Dedifferentiated amniotic fluid mesenchymal stem cell (primary cell): ENCODE data around the gene MORF4L1.
"Not testable (repeated sequence)": the region's sequence is repeated elsewhere in the genome, so short reads cannot be mapped to it uniquely, and the experiment has no call there.

Experiments used
- DNase-seq: peaks from one replicate; pipeline ENCODE4 v3.0.0-alpha.2; 2016; ENCODE audit errors: extremely low spot score

MORF4L1 gene, protein sequence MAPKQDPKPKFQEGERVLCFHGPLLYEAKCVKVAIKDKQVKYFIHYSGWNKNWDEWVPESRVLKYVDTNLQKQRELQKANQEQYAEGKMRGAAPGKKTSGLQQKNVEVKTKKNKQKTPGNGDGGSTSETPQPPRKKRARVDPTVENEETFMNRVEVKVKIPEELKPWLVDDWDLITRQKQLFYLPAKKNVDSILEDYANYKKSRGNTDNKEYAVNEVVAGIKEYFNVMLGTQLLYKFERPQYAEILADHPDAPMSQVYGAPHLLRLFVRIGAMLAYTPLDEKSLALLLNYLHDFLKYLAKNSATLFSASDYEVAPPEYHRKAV

GRCh38 chr15:78872155-78872971 lies at the start of gene MORF4L1:
MORF4L1 (plus strand) TSS chr15:78872890; CDS start chr15:78873018, 128 bp downstream.
- peak; percentile 93 for DNase-seq

- DNase-seq = no peak
These were observed 43.8 kb upstream of the MORF4L1 start for GRCh38 chr15:78828920-78829319.

DNA sequence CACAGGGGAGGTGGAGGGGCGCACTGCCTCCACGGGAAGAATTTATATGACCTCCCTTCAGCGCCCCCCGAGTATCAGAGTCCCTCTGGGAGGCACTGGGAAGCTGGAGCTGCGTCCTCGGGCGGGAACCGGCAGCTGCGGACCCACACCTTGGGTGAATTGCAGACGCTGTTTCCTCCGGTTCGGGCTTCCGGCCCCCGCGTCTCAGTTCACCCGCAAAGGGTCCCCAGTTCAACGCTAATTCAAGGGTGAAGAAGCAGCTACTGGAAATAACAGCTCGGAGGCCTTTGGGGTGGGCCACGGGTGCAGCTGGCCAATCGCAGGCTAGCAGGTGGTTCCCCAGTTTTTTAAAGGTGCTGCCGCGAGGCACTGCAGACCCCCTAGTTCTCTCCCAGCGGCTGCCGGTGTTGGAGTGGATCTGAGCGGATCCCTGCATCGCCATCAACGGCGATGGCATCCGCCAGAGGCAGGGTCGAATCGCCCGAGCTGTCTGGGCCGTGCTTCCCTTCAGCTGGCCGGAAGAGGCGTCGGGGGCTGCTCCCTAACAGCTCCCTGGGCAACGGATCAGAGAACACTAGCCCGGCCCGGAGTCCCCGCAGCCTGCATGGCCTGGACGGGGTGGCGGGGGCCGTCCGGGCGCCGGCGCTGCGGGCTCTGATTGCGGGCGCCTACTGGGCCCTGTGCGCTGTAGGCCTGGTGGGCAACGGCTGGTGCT lies 42.0 kb upstream of the MORF4L1 start:
- no peak for DNase-seq

DNA sequence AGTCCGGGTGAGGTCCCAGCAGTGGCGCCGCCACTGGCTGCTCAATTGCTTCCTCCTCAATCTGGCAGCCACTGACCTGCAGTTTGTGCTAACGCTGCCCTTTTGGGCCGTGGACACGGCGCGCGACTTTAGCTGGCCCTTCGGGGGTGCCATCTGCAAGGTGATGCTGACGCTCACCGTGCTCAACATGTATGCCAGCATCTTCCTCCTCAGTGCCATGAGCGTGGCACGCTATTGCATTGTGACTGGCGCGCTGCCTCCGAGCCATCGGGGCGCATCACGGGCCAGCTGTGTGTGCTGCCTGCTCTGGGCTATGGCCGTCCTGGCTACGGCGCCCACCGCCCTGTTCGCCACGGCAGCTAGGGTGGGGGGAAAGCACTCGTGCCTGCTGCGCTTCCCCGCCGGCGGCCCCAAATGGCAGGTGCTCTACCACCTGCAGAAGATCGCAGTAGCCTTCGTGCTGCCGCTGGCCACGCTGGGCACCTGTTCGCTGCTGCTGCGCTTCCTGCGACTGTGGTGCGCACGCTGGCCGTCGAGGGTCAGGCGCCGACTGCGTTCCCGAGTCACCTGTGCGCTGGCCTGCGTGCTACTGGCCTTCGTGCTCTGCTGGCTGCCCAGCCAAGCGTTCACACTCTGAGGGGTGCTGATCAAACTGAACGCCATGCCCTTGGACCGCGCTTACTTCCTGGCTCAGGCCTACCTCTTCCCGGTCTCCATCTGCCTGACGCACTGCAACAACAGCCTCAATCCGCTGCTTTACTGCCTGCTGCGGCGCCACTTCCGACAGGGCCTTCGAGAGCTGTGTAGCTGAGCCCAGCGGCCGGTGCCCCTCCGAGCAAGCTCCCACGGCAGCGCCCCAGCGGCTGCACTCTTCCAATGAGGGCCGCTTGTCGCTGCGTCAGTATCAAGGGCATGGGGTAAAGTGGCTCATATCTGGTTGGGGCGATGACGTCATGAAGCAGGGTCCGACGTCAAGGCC lies 41.2 kb upstream of the MORF4L1 start:
- DNase-seq = no peak

DNA sequence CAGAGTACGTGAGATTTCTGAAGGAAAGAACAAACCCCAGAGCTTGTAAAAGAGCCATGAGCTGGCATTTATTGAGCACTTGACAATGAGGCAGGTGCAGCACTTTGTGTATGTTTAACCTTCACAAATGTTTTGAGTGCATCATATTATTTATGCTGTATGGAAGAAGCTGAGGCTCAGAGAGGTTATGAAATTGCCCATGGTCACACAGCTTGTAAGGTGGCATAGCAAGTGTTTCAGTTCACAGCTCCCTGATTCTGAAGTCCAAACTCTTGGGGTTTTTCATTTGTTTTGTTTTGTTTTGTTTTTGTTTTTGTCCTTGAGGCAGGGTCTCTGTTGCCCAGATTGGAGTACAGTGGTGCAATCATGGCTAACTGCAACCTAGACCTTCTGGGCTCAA lies 36.4 kb upstream of the MORF4L1 start:
- no peak for DNase-seq

- DNase-seq = no peak
These were observed 35.6 kb upstream of the MORF4L1 start for GRCh38 chr15:78837131-78837530.

- no peak for DNase-seq
These were observed 35.1 kb upstream of the MORF4L1 start for GRCh38 chr15:78837543-78837942.

GRCh38 chr15:78838489-78838888 lies 34.2 kb upstream of the MORF4L1 start:
- no peak for DNase-seq

GRCh38 chr15:78839151-78839550 lies 33.5 kb upstream of the MORF4L1 start:
- DNase-seq = not testable (repeated sequence)

GRCh38 chr15:78840661-78841375 lies 31.9 kb upstream of the MORF4L1 start:
- DNase-seq = no peak

- DNase-seq = no peak
These were observed 31.3 kb upstream of the MORF4L1 start for GRCh38 chr15:78841376-78841706.

DNA sequence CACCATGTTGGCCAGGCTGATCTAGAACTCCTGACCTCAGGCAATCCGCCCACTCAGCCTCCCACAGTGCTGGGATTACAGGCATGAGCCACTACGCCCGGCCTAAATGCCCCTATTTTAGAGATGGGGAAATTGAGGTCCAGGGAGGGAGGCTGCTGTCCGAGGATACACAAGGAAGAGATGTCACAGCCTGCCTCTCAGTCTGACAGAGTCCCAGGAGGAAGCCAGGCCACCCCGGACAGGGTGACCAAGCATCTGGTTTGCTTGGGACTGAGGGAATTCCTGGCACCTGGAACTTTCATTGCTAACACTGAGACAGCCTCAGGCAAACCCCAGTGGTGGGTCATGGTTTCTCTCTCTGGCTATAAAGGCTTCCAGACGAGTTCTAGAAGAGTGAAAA lies 30.8 kb upstream of the MORF4L1 start:
- no peak for DNase-seq

GRCh38 chr15:78842519-78842918 lies 30.2 kb upstream of the MORF4L1 start:
- no peak for DNase-seq

GRCh38 chr15:78846906-78847305 lies 25.8 kb upstream of the MORF4L1 start:
- DNase-seq = not testable (repeated sequence)

DNA sequence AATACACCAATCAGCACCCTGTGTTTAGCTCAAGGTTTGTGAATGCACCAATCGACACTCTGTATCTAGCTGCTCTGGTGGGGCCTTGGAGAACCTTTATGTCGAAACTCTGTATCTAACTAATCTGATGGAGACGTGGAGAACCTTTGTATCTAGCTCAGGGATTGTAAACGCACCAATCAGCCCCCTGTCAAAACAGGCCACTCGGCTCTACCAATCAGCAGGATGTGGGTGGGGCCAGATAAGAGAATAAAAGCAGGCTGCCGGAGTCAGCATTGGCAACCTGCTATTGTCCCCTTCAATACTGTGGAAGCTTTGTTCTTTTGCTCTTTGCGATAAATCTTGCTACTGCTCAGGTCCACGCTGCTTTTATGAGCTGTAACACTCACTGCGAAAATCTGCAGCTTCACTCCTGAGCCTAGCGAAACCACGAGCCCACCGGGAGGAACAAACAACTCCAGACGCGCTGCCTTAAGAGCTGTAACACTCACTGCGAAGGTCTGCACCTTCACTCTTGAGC lies 25.2 kb upstream of the MORF4L1 start:
- DNase-seq = not testable (repeated sequence)

DNA sequence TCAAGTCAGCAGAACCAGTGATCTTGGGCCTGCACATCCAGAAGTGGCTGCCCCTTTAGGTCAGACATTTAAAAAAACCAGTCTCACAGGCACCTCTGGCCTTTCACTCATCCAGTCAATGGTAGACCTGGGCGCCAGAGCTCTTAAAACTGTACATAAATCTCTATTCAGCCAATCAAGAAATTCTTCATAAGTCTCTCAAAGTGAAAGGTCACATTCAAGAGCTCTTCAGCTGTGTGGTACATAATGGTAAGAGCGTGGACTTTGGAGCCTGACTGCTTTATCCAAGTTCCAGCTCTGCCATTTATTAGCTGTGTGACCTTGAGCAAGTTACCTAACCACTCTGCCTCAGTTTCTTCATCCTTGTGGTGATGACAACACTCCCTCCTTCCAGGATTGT lies 22.3 kb upstream of the MORF4L1 start:
- no peak for DNase-seq

DNA sequence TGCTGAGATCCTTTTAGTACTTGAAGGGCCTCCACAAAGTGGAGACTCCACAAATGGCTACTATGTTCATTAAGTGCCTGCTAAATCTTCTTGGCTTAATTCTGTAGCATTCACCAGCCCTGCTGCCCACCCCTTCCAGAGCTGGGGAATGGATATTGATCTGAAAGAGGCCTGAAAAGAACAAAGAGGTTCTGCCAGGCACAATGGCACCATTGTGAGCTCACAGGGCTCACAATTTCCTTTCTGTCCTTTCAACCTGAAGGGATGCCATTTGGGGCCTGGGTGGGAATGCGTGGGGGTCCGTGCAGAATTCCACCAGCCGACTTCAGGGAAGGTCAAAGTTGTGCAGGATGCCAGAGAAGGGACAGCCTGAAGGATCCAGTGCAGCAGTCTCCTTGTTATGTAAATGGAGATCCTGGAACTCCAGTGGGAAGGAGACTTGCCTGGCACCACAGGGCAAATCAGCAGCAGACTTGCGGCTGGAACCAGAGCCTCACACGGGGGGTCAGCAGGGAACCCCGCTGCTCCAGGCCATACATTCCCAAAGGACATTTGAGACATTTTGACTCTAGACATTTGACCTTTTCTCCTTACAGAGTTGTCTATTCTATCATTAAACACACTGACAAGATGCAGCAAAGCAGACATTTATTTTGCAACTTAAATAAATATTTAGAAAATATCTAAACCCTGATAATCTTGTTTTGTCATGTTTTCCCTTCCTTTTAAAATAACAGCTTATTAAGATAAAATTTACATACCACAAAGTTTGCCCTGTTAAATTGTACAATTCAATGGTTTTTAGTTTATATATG lies 21.5 kb upstream of the MORF4L1 start:
- DNase-seq = no peak

- no peak for DNase-seq
These were observed 19.2 kb upstream of the MORF4L1 start for GRCh38 chr15:78853500-78853899.

DNA sequence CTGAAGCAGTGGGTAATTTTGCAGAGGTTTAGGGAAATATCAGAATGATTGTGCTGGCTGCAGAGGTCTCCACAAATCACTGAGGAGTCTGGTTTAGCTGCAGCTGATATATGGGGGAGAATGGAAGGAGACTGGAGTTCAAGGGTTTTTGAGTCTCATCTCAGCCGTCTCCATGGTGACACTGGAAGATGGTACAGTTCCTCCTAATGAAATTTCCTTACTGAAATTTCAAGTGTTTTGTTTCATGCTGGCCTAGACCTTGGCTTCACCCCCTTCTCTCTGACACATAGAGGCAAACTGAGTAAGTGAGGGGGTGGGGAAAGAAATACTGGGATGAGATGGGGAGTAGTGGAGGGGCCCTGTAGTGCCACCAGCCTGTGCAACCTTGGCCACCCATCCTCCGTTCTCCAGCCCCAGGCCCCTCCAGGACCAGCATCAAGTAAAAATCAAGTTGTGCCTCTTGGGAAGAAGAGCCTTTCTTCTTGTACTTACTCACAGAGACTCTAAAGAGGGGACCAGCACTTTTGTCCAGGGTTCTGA lies 17.8 kb upstream of the MORF4L1 start:
- no peak for DNase-seq
